Activated CD8-positive, alpha-beta memory T cell treated with anti-CD3 and anti-CD28 coated beads, Interleukin-2, amount 50 U/mL, for 48 hours (primary cell): ENCODE data around the gene SELENOH.
"Not testable (repeated sequence)": the region's sequence is repeated elsewhere in the genome, so short reads cannot be mapped to it uniquely, and the experiment has no call there.

Experiments used
- DNase-seq: peaks from one replicate; pipeline ENCODE4 v3.0.0-alpha.2; 2020

The SELENOH gene

GRCh38 chr11:57741132-57742086 is at the start of gene SELENOH:
Gene SELENOH, plus strand, starts transcription at chr11:57741491. Its CDS starts 105 bp downstream, at chr11:57741596.
- DNase-seq, result peak; percentile 95

GRCh38 chr11:57698843-57699365 is 42.4 kb upstream of the SELENOH start:
- DNase-seq, result no peak

- no peak for DNase-seq
Measured at GRCh38 chr11:57699813-57700212, 41.5 kb upstream of the SELENOH start.

- no peak for DNase-seq
Measured at GRCh38 chr11:57700425-57700824, 40.9 kb upstream of the SELENOH start.

GRCh38 chr11:57703341-57703740 is 38.0 kb upstream of the SELENOH start:
- no peak for DNase-seq

GRCh38 chr11:57704932-57705331 is 36.4 kb upstream of the SELENOH start:
- DNase-seq, result no peak

GRCh38 chr11:57705432-57705831 is 35.9 kb upstream of the SELENOH start:
- not testable (repeated sequence) for DNase-seq

- no peak for DNase-seq
Measured at GRCh38 chr11:57709802-57710367, 31.4 kb upstream of the SELENOH start.

GRCh38 chr11:57711414-57712255 is 29.7 kb upstream of the SELENOH start, which contains the start of gene MED19:
Gene MED19, minus strand, starts transcription at chr11:57712215. Its CDS starts 36 bp downstream, at chr11:57712179.
- DNase-seq, result peak; percentile 82

- DNase-seq, result peak; percentile 89
Measured at GRCh38 chr11:57712256-57713150, 28.8 kb upstream of the SELENOH start, which contains the start of gene TMX2. Gene TMX2, plus strand, starts transcription at chr11:57712593. Its CDS starts 26 bp downstream, at chr11:57712619.

GRCh38 chr11:57713835-57714234 is 27.5 kb upstream of the SELENOH start:
- no peak for DNase-seq

GRCh38 chr11:57716726-57717125 is 24.6 kb upstream of the SELENOH start:
- DNase-seq, result not testable (repeated sequence)

- DNase-seq, result no peak
Measured at GRCh38 chr11:57727185-57727584, 14.1 kb upstream of the SELENOH start.

- DNase-seq, result no peak
Measured at GRCh38 chr11:57728829-57729228, 12.5 kb upstream of the SELENOH start.

- no peak for DNase-seq
Measured at GRCh38 chr11:57729479-57729878, 11.8 kb upstream of the SELENOH start.

GRCh38 chr11:57732661-57733060 is 8.6 kb upstream of the SELENOH start:
- DNase-seq, result no peak

- no peak for DNase-seq
Measured at GRCh38 chr11:57735619-57736298, 5.5 kb upstream of the SELENOH start.

GRCh38 chr11:57742087-57742452 is 779 bp downstream of the SELENOH start:
- DNase-seq, result peak; percentile 63

- DNase-seq, result no peak
Measured at GRCh38 chr11:57744357-57744756, 3.1 kb downstream of the SELENOH start.

GRCh38 chr11:57745206-57745605 is 3.9 kb downstream of the SELENOH start:
- DNase-seq, result no peak

GRCh38 chr11:57746920-57747319 is 5.6 kb downstream of the SELENOH start:
- no peak for DNase-seq
